ENCODE measurements around the gene NANS.

The NANS gene

DNA sequence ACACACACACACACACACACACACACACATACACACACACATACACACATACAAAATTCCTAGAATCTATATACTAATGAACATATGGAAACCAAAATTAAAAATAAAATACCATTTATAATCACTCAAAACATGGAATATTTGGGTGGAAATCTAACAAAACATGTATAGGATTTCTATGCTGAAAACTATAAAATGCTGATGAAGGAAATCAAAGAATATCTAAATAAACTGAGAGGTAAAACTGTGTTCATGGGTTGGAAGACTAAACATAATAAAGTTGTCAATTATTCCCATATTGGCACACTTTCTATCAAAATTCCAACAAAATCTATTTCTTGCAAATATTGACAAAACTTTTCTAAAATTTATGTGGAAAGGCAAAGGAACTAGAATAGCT lies 25.4 kb upstream of the NANS start:
- H3K4me3 ChIP-seq (ENCODE audit: low read depth, low read length) = no peak overlapping the region
- TF ChIP-seq, protein P1, sequence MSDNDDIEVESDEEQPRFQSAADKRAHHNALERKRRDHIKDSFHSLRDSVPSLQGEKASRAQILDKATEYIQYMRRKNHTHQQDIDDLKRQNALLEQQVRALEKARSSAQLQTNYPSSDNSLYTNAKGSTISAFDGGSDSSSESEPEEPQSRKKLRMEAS (IDR thresholded peaks at IDR 0.05; ENCODE audit: low read depth, low read length) = no peak
- TF ChIP-seq MYC (IDR thresholded peaks at IDR 0.05; ENCODE audit: low read depth, low read length) (no peak), POLR2A (IDR thresholded peaks at IDR 0.05; ENCODE audit: extremely low read depth, insufficient read length) (no peak)
- TF ChIP-seq, protein P2, sequence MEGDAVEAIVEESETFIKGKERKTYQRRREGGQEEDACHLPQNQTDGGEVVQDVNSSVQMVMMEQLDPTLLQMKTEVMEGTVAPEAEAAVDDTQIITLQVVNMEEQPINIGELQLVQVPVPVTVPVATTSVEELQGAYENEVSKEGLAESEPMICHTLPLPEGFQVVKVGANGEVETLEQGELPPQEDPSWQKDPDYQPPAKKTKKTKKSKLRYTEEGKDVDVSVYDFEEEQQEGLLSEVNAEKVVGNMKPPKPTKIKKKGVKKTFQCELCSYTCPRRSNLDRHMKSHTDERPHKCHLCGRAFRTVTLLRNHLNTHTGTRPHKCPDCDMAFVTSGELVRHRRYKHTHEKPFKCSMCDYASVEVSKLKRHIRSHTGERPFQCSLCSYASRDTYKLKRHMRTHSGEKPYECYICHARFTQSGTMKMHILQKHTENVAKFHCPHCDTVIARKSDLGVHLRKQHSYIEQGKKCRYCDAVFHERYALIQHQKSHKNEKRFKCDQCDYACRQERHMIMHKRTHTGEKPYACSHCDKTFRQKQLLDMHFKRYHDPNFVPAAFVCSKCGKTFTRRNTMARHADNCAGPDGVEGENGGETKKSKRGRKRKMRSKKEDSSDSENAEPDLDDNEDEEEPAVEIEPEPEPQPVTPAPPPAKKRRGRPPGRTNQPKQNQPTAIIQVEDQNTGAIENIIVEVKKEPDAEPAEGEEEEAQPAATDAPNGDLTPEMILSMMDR (IDR thresholded peaks at IDR 0.05; ENCODE audit: low read depth, low read length) = no peak

DNA sequence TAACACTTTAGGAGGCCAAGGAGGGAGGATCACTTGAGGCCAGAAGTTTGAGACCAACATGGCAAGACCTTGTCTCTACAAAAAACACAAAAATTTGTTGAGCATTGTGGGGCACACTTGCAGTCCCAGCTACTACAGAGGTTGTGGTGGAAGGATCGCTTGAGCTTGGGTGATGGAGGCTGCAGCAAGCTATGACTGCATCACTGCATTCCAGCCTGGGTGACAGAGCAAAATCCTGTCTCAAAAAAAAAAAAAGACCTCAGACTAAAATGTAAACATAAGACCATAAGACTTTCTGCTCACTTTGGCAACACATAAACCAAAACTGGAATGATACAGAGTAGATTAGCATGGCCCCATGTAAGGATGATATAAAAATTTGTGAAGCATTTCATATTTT lies 24.6 kb upstream of the NANS start:
- TF ChIP-seq MYC (IDR thresholded peaks at IDR 0.05; ENCODE audit: low read depth, low read length) = no peak
- TF ChIP-seq, protein P2 (IDR thresholded peaks at IDR 0.05; ENCODE audit: low read depth, low read length) = no peak
- TF ChIP-seq, protein P1 (IDR thresholded peaks at IDR 0.05; ENCODE audit: low read depth, low read length) = no peak
- TF ChIP-seq POLR2A (IDR thresholded peaks at IDR 0.05; ENCODE audit: extremely low read depth, insufficient read length) = no peak
- no peak for DNase-seq (ENCODE audit: low read depth)
- no peak overlapping the region for H3K4me3 ChIP-seq (ENCODE audit: low read depth, low read length)

More for the DNA sequence above, 25.4 kb upstream of the NANS start:
- DNase-seq (ENCODE audit: low read depth) = no peak

DNA sequence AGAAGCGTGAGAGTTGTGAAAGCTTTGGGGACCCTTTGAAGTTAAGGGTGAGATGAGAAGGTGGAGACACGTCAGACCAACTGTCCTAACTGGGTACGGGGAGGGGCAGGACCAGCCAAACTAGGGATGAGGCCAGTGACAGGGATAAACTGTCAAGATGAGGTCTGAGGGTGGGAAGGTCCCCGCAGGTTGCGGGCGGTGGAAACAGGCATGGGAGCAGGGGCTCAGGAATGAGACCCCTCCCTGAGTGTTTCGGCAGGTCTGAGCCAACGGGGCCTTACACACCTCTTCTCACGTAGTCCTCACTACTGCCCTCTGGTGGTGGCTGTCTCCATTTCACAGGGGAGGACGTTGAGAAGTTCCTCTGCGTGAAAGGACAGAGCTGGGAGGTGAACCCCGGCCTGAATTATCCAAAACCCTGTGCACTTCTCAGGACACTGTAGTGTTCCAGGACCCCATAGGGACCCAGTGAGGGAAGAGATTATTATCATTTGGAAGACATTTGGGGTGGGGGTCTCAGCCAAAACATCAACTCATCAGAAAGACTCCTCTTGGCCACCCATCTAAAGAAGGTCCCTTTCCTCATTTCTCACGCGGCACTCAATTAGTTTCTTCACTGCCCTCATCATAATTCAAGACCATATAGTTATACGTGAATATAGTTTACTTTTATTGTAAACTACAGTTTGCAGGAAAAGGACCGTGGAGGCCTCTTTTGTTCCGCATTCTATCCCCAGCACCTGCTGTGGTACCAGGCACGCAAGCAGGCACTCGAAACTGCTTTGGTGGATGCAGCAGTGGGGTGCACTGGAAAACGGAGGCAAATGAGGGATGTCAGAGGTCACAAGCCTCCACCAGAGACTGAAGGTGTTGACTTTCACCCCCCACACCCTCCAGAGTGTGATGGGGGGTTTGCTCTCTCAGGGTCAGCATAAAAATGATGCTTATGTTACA lies 21.7 kb upstream of the NANS start:
- peak; percentile 82 for DNase-seq (ENCODE audit: low read depth)
- no peak overlapping the region for H3K4me3 ChIP-seq (ENCODE audit: low read depth, low read length)
- TF ChIP-seq POLR2A (IDR thresholded peaks at IDR 0.05; ENCODE audit: extremely low read depth, insufficient read length) = no peak
- TF ChIP-seq MYC (IDR thresholded peaks at IDR 0.05; ENCODE audit: low read depth, low read length) = no peak
- TF ChIP-seq, protein P1 (IDR thresholded peaks at IDR 0.05; ENCODE audit: low read depth, low read length) = no peak
- TF ChIP-seq, protein P2 (IDR thresholded peaks at IDR 0.05; ENCODE audit: low read depth, low read length) = peak; percentile 83

DNA sequence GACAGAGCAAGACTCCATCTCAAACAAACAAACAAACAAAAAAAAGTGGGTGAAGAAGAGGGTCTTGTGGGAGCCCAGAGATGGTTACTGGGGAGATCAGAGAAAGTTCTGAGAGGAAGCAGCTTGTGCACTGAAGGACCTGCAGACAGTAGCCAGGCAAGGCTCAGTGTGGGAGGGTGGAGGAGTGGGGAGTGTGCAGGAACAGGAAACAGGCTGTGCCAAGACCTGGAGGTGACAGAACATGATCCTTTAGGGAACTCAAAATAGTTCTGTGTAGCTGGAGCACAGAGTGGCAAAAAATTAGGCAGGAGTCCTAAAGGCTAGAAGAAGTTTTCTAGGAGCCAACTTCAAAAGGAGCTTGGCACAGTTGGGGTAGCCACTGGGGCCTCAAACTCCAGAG lies 19.2 kb upstream of the NANS start:
- no peak for TF ChIP-seq POLR2A (IDR thresholded peaks at IDR 0.05; ENCODE audit: extremely low read depth, insufficient read length)
- TF ChIP-seq, protein P1 (IDR thresholded peaks at IDR 0.05; ENCODE audit: low read depth, low read length) = no peak
- no peak for TF ChIP-seq MYC (IDR thresholded peaks at IDR 0.05; ENCODE audit: low read depth, low read length)
- TF ChIP-seq, protein P2 (IDR thresholded peaks at IDR 0.05; ENCODE audit: low read depth, low read length) = no peak
- no peak overlapping the region for H3K4me3 ChIP-seq (ENCODE audit: low read depth, low read length)
- DNase-seq (ENCODE audit: low read depth) = peak; percentile 79

DNA sequence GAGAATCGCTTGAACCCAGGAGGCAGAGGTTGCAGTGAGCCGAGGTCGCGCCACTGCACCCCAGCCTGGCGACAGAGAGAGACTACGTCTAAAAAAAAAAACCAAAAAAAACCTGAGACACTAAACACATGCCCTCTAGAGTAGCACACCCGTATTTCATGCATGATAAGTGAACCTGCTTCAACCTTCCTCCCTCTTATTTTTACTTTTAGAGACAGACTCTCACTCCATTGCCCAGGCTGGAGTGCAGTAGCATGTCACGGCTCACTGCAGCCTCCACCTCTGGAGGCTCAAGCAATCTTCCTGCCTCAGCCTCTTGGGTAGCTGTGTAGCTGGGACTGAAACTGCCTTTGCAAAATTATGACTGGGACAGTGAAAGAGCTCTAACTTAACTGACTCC lies 17.6 kb upstream of the NANS start:
- TF ChIP-seq POLR2A (IDR thresholded peaks at IDR 0.05; ENCODE audit: extremely low read depth, insufficient read length) (no peak), MYC (IDR thresholded peaks at IDR 0.05; ENCODE audit: low read depth, low read length) (no peak)
- TF ChIP-seq, protein P2 (IDR thresholded peaks at IDR 0.05; ENCODE audit: low read depth, low read length) = no peak
- TF ChIP-seq, protein P1 (IDR thresholded peaks at IDR 0.05; ENCODE audit: low read depth, low read length) = no peak
- no peak for DNase-seq (ENCODE audit: low read depth)
- H3K4me3 ChIP-seq (ENCODE audit: low read depth, low read length) = no peak overlapping the region

Measured in NB4 (cell line).